ENCODE data around the gene FHL1.

- TF ChIP-seq CTCF (IDR thresholded peaks at IDR 0.05) = no peak
- no peak for TF ChIP-seq POLR2A (IDR thresholded peaks at IDR 0.05)
Observed at GRCh38 chrX:136165406-136165805, 18.1 kb downstream of the FHL1 start.

Data from ovary (tissue), 3 donors.